HEK293T (cell line): ENCODE results near the gene LSP1.

Experiments
- CTCF ChIA-PET: fragments of 350-600 bp; formaldehyde crosslinking; extraction: SDS; loops from one replicate; lab custom pipeline; 2021; ENCODE audit warnings: antibody characterized with exemption, inconsistent platforms; lab: Yijun Ruan, JAX
- POLR2A ChIA-PET: fragments of 350-600 bp; formaldehyde crosslinking; extraction: SDS; loops from one replicate; lab custom pipeline; 2020; ENCODE audit warnings: antibody characterized with exemption, inconsistent platforms; lab: Yijun Ruan, JAX
- DNase-seq: peaks from one replicate; pipeline ENCODE4 v3.0.0; 2012; ENCODE audit warnings: mixed read lengths; ENCODE audit errors: extremely low spot score
- ARNT ChIP-seq: fragments of 450-650 bp; IDR thresholded peaks from 2 replicates; pipeline ENCODE4 v1.6.1; 2017; ENCODE audit warnings: mild to moderate bottlenecking
- BHLHE40 ChIP-seq: fragments of 450-650 bp; IDR thresholded peaks from 2 replicates; pipeline ENCODE4 v1.6.1; 2016; ENCODE audit warnings: mild to moderate bottlenecking, moderate library complexity, borderline replicate concordance
- CTBP1 ChIP-seq: fragments of 450-650 bp; IDR thresholded peaks from 2 replicates; pipeline ENCODE4 v1.6.1; 2016; ENCODE audit warnings: borderline replicate concordance
- ELF4 ChIP-seq: fragments of 450-650 bp; IDR thresholded peaks from 2 replicates; pipeline ENCODE4 v1.6.1; 2017; ENCODE audit warnings: antibody characterized with exemption
- FOXA1 ChIP-seq: fragments of 450-650 bp; IDR thresholded peaks from 2 replicates; pipeline ENCODE4 v1.6.1; 2016; ENCODE audit warnings: mild to moderate bottlenecking
- FOXK2 ChIP-seq: fragments of 450-650 bp; IDR thresholded peaks from 2 replicates; pipeline ENCODE4 v1.6.1; 2016; ENCODE audit warnings: mild to moderate bottlenecking
- FOXM1 ChIP-seq: fragments of 450-650 bp; IDR thresholded peaks from 2 replicates; pipeline ENCODE4 v1.6.1; 2017; ENCODE audit warnings: mild to moderate bottlenecking, borderline replicate concordance
- HDGF ChIP-seq: fragments of 450-650 bp; IDR thresholded peaks from 2 replicates; pipeline ENCODE4 v1.6.1; 2017; ENCODE audit warnings: antibody characterized with exemption, borderline replicate concordance
- L3MBTL2 ChIP-seq: fragments of 450-650 bp; conservative IDR thresholded peaks from 2 replicates; pipeline ENCODE4 v1.6.1; 2016; ENCODE audit warnings: mild to moderate bottlenecking
- LEF1 ChIP-seq: fragments of 450-650 bp; IDR thresholded peaks from 2 replicates; pipeline ENCODE4 v1.6.1; 2017; ENCODE audit warnings: mild to moderate bottlenecking, borderline replicate concordance
- NFRKB ChIP-seq: fragments of 450-650 bp; IDR thresholded peaks from 2 replicates; pipeline ENCODE4 v1.6.1; 2016; ENCODE audit warnings: mild to moderate bottlenecking, moderate library complexity
- PKNOX1 ChIP-seq: fragments of 450-650 bp; IDR thresholded peaks from 2 replicates; pipeline ENCODE4 v1.6.1; 2016
- SP1 ChIP-seq: fragments of 450-650 bp; IDR thresholded peaks from 2 replicates; pipeline ENCODE4 v1.6.1; 2017
- SUZ12 ChIP-seq: fragments of 450-650 bp; IDR thresholded peaks from 2 replicates; pipeline ENCODE4 v1.6.1; 2016; ENCODE audit warnings: mild to moderate bottlenecking
- TARDBP ChIP-seq: fragments of 450-650 bp; IDR thresholded peaks from 2 replicates; pipeline ENCODE4 v1.6.1; 2016
- ZNF384 ChIP-seq: fragments of 450-650 bp; IDR thresholded peaks from 2 replicates; pipeline ENCODE4 v1.6.1; 2016

LSP1 gene

GRCh38 chr11:1868056-1868635 is 15.3 kb downstream of the LSP1 start:
- no peak for DNase-seq
- no peak for TF ChIP-seq ZNF384
- no peak for TF ChIP-seq FOXK2
- no peak for TF ChIP-seq FOXA1
- POLR2A ChIA-PET, result no interaction called here
- CTCF ChIA-PET, result interaction anchor here (0.8 kb wide), 1 partner anchor 35 kb away, joined by 3 read pairs; no protein-coding TSS in a partner anchor

GRCh38 chr11:1868636-1869291 is 15.9 kb downstream of the LSP1 start:
- no peak for DNase-seq
- POLR2A ChIA-PET, result no interaction called here
- CTCF ChIA-PET, result interaction anchor here (0.8 kb wide), 1 partner anchor 36 kb away, joined by 3 read pairs; no protein-coding TSS in a partner anchor
- TF ChIP-seq FOXM1 (no peak), FOXA1 (no peak), HDGF (no peak), PKNOX1 (no peak)

GRCh38 chr11:1869427-1870325 is 16.8 kb downstream of the LSP1 start:
- ChIA-PET CTCF (interaction anchor here (1.0 kb wide), 1 partner anchor 176 kb away, joined by 3 read pairs; no protein-coding TSS in a partner anchor), POLR2A (no interaction called here)

GRCh38 chr11:1870326-1870696 is 17.4 kb downstream of the LSP1 start:
- no peak for DNase-seq
- CTCF ChIA-PET, result interaction anchor here (1.0 kb wide), 1 partner anchor 177 kb away, joined by 3 read pairs; no protein-coding TSS in a partner anchor
- TF ChIP-seq SUZ12 (no peak), LEF1 (no peak), PKNOX1 (no peak), ARNT (no peak), CTBP1 (no peak)
- POLR2A ChIA-PET, result no interaction called here

More at GRCh38 chr11:1869427-1870325, 16.8 kb downstream of the LSP1 start:
- no peak for TF ChIP-seq PKNOX1
- no peak for TF ChIP-seq ZNF384
- no peak for TF ChIP-seq SUZ12
- TF ChIP-seq ELF4, result no peak
- TF ChIP-seq TARDBP, result no peak
- TF ChIP-seq ARNT, result no peak
- TF ChIP-seq FOXA1, result no peak
- TF ChIP-seq SP1, result no peak
- no peak for TF ChIP-seq LEF1
- TF ChIP-seq CTBP1, result no peak
- TF ChIP-seq FOXM1, result no peak
- TF ChIP-seq FOXK2, result no peak
- no peak for TF ChIP-seq BHLHE40
- TF ChIP-seq HDGF, result no peak
- no peak for DNase-seq

GRCh38 chr11:1870721-1871466 is 18.0 kb downstream of the LSP1 start:
- CTCF ChIA-PET, result interaction anchor here (0.7 to 1.0 kb wide), 2 partner anchors 130 to 177 kb away, joined by 3 read pairs; no protein-coding TSS in a partner anchor
- no peak for TF ChIP-seq LEF1
- no peak for TF ChIP-seq SUZ12
- no peak for TF ChIP-seq L3MBTL2
- TF ChIP-seq ZNF384, result no peak
- TF ChIP-seq ELF4, result no peak
- no peak for TF ChIP-seq FOXA1
- TF ChIP-seq PKNOX1, result no peak
- no peak for TF ChIP-seq TARDBP
- no peak for TF ChIP-seq SP1
- TF ChIP-seq HDGF, result no peak
- TF ChIP-seq FOXM1, result no peak
- TF ChIP-seq BHLHE40, result no peak
- no peak for TF ChIP-seq FOXK2
- TF ChIP-seq ARNT, result no peak
- no peak for TF ChIP-seq CTBP1
- TF ChIP-seq NFRKB, result no peak
- no peak for DNase-seq

More at GRCh38 chr11:1870721-1871466, 18.0 kb downstream of the LSP1 start:
- POLR2A ChIA-PET, result no interaction called here
